ENCODE data around the gene FTO.

The FTO gene

DNA sequence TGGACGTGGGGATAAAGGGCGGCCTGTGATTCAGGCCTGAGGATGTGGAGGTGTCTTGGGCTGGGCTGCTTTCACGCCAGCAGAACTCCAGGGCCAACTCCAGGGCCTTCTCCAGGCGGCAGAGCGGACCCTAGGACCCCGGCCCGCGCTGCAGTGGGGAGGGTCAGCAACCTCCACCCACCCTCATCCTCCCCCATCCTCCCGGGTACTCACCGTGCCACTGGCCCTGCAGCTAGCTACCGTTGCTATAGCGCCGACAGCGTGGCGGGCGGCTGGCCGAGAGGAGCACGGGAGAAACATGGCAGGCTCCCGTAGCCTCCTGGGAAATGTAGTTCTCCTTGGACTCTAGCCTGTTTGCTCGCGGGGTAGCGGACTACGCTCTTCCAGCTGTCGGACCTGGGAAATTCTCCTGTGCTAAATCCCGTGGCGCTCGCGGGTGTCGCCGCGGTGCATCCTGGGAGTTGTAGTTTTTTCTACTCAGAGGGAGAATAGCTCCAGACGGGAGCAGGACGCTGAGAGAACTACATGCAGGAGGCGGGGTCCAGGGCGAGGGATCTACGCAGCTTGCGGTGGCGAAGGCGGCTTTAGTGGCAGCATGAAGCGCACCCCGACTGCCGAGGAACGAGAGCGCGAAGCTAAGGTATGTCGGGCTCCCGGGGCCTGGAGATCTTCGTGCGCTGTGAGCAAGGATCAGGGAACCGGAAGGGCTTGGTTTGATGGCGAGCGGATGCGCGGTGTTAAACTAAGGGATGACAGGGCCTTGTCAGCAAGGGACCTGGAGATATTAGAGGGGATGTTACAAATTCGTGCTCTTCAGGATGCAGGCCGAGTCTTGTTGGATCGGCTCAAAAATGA, at the start of gene FTO, which contains the start of gene RPGRIP1L:
Gene FTO (plus strand): TSS at position 567 of the 855 bp plus-strand sequence.
Gene RPGRIP1L (minus strand): TSS at position 270 of the 855 bp plus-strand sequence. CDS start 3,136 bp downstream, outside the sequence.
- no peak within 1 kb of the TSS for H3K27ac ChIP-seq
- H3K9ac ChIP-seq (ENCODE audit: insufficient read length), result peak within 1 kb of the TSS; percentile 83
- H3K9me3 ChIP-seq (ENCODE audit: low read depth, low read length), result no peaks in the 10 kb centered on the region
- peak within 1 kb of the TSS; percentile 89 for H3K4me3 ChIP-seq
- peak; percentile 94 for DNase-seq (ENCODE audit: low read depth, low spot score)
- H3K36me3 ChIP-seq (ENCODE audit: insufficient read depth, low read length), result 0 out of 2 replicates have a peak, but pooled peaks cover 2% of the 10 kb centered on the region
- TF ChIP-seq POLR2AphosphoS5 (IDR thresholded peaks at IDR 0.05; ENCODE audit: borderline replicate concordance, low read depth, low read length) (peak; percentile 15; the same call in 1 of the 2 replicates), FOXP2 (optimal IDR thresholded peaks at IDR 0.05; ENCODE audit: control extremely low read depth, extremely low read length, insufficient read depth) (no peak), EZH2 (IDR thresholded peaks at IDR 0.05) (no peak)

- no peaks in the 10 kb centered on the region for H3K9me3 ChIP-seq (ENCODE audit: low read depth, low read length)
- no peak for TF ChIP-seq POLR2AphosphoS5 (IDR thresholded peaks at IDR 0.05; ENCODE audit: borderline replicate concordance, low read depth, low read length)
- TF ChIP-seq EZH2 (IDR thresholded peaks at IDR 0.05), result no peak
- no peak for TF ChIP-seq FOXP2 (optimal IDR thresholded peaks at IDR 0.05; ENCODE audit: control extremely low read depth, extremely low read length, insufficient read depth)
- peak overlapping the region; percentile 46; the same call in 1 of the 2 replicates for H3K27ac ChIP-seq
- no peak overlapping the region for H3K4me3 ChIP-seq
- H3K9ac ChIP-seq (ENCODE audit: insufficient read length), result no peak overlapping the region
- H3K36me3 ChIP-seq (ENCODE audit: insufficient read depth, low read length), result no peaks in the 10 kb centered on the region
- DNase-seq (ENCODE audit: low read depth, low spot score), result no peak
Measured at GRCh38 chr16:53654946-53655345, 49.0 kb upstream of the FTO start.

DNA sequence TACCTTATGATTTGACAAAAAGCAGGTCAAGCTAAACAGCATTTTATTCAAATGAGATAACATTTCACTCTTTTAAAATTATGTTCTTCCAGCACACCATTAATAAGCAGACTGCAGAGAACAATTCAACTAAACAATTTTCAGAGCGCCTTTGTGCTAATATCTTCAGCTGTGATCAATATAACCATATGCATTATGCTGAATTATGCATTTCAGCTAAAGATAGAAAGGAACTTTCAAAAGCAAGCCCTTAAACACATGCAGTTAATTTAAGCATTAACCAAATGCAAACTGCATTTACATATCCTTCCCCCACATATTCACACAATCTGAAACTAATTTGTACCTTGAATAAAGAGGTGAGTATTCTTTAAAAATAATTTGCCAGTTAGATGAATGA, 41.9 kb upstream of the FTO start:
- no peak for DNase-seq (ENCODE audit: low read depth, low spot score)
- Histone ChIP-seq H3K4me3 (peak overlapping the region; percentile 50), H3K9me3 (ENCODE audit: low read depth, low read length) (no peaks in the 10 kb centered on the region), H3K36me3 (ENCODE audit: insufficient read depth, low read length) (no peaks in the 10 kb centered on the region), H3K9ac (ENCODE audit: insufficient read length) (peak overlapping the region; percentile 33), H3K27ac (peak overlapping the region; percentile 89)
- TF ChIP-seq POLR2AphosphoS5 (IDR thresholded peaks at IDR 0.05; ENCODE audit: borderline replicate concordance, low read depth, low read length) (no peak), EZH2 (IDR thresholded peaks at IDR 0.05) (no peak), FOXP2 (optimal IDR thresholded peaks at IDR 0.05; ENCODE audit: control extremely low read depth, extremely low read length, insufficient read depth) (no peak)

DNA sequence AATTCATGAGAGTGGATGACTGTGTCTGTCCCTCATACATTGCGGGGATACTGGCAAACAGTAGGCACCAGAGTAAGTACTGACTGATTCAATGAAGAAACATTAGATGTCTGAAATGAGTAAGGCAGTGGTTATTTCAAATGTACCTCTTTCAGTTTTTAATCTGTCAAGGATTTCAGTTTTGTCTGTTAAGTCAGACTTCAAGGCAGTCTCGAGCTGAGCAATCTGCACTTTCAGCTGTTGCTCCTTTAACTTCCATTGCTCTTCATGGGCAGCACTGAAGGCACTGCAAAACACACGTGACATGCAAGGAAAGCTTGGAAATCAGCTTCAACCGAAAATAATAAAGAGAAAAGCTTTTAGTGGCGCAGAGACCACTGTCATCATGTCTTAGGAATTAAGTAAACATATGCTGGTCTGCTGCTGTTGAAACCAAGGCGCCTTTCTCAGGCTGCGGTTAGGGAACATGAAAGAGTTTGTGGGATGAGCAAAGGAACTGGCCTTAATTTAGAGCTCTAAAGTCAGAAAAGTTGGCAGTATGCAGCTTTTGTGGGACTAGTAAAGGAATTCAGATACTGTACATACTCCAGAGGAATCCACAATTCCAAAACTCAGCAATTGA, 39.1 kb upstream of the FTO start:
- Histone ChIP-seq H3K4me3 (no peak overlapping the region), H3K9me3 (ENCODE audit: low read depth, low read length) (no peaks in the 10 kb centered on the region), H3K9ac (ENCODE audit: insufficient read length) (no peak overlapping the region), H3K27ac (peak overlapping the region; percentile 89), H3K36me3 (ENCODE audit: insufficient read depth, low read length) (no peaks in the 10 kb centered on the region)
- no peak for DNase-seq (ENCODE audit: low read depth, low spot score)
- TF ChIP-seq EZH2 (IDR thresholded peaks at IDR 0.05) (no peak), POLR2AphosphoS5 (IDR thresholded peaks at IDR 0.05; ENCODE audit: borderline replicate concordance, low read depth, low read length) (no peak)

DNA sequence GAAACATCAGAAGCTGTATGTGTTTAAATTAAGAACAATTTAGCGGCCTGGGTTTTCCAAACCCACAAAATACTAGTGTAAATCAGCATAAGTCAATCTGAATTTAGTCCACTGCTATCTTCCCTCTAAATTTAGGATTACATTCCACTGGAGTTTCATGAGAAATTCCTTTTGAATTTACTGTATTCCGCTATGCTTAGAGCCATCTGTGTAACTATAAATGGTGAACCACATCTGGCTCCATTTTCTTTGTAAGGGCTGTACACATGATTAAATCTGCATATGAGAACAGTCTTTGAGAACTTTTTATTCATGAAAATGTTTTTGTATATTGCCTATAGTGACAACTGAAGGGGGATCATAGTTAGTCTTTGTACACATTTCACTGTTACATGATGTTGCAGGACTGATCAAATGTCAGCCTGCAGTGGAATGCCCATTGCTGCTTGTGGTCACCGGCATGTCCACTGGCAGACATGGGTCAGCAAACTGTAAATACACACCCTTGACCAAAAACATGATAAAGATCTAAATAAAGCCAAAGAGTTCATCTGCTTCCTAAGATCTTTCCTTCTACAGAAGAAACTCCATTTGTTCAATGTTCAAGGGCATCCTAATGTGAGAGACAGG, 37.1 kb upstream of the FTO start:
- H3K9me3 ChIP-seq (ENCODE audit: low read depth, low read length), result no peaks in the 10 kb centered on the region
- H3K27ac ChIP-seq, result peak overlapping the region; percentile 89
- no peak overlapping the region for H3K4me3 ChIP-seq
- no peak overlapping the region for H3K9ac ChIP-seq (ENCODE audit: insufficient read length)
- H3K36me3 ChIP-seq (ENCODE audit: insufficient read depth, low read length), result no peaks in the 10 kb centered on the region
- TF ChIP-seq POLR2AphosphoS5 (IDR thresholded peaks at IDR 0.05; ENCODE audit: borderline replicate concordance, low read depth, low read length), result no peak
- TF ChIP-seq EZH2 (IDR thresholded peaks at IDR 0.05), result no peak
- no peak for TF ChIP-seq FOXP2 (optimal IDR thresholded peaks at IDR 0.05; ENCODE audit: control extremely low read depth, extremely low read length, insufficient read depth)
- no peak for DNase-seq (ENCODE audit: low read depth, low spot score)

- DNase-seq (ENCODE audit: low read depth, low spot score), result no peak
- H3K36me3 ChIP-seq (ENCODE audit: insufficient read depth, low read length), result no peaks in the 10 kb centered on the region
- peak overlapping the region; percentile 22; the same call in 1 of the 2 replicates for H3K4me3 ChIP-seq
- no peak for TF ChIP-seq FOXP2 (optimal IDR thresholded peaks at IDR 0.05; ENCODE audit: control extremely low read depth, extremely low read length, insufficient read depth)
- no peaks in the 10 kb centered on the region for H3K9me3 ChIP-seq (ENCODE audit: low read depth, low read length)
- peak overlapping the region; percentile 79 for H3K27ac ChIP-seq
- H3K9ac ChIP-seq (ENCODE audit: insufficient read length), result no peak overlapping the region
Measured at GRCh38 chr16:53668869-53669268, 35.1 kb upstream of the FTO start.

GRCh38 chr16:53672461-53672860, 31.5 kb upstream of the FTO start:
- Histone ChIP-seq H3K27ac (peak overlapping the region; percentile 71), H3K9ac (ENCODE audit: insufficient read length) (peak overlapping the region; percentile 51), H3K36me3 (ENCODE audit: insufficient read depth, low read length) (no peaks in the 10 kb centered on the region), H3K4me3 (peak overlapping the region; percentile 61), H3K9me3 (ENCODE audit: low read depth, low read length) (no peaks in the 10 kb centered on the region)
- DNase-seq (ENCODE audit: low read depth, low spot score), result no peak
- no peak for TF ChIP-seq EZH2 (IDR thresholded peaks at IDR 0.05)
- no peak for TF ChIP-seq POLR2AphosphoS5 (IDR thresholded peaks at IDR 0.05; ENCODE audit: borderline replicate concordance, low read depth, low read length)
- TF ChIP-seq FOXP2 (optimal IDR thresholded peaks at IDR 0.05; ENCODE audit: control extremely low read depth, extremely low read length, insufficient read depth), result no peak

GRCh38 chr16:53673189-53673588, 30.8 kb upstream of the FTO start:
- peak overlapping the region; percentile 71; the same call in 1 of the 2 replicates for H3K27ac ChIP-seq
- TF ChIP-seq EZH2 (IDR thresholded peaks at IDR 0.05), result no peak
- no peak for TF ChIP-seq FOXP2 (optimal IDR thresholded peaks at IDR 0.05; ENCODE audit: control extremely low read depth, extremely low read length, insufficient read depth)
- TF ChIP-seq POLR2AphosphoS5 (IDR thresholded peaks at IDR 0.05; ENCODE audit: borderline replicate concordance, low read depth, low read length), result no peak
- no peaks in the 10 kb centered on the region for H3K9me3 ChIP-seq (ENCODE audit: low read depth, low read length)
- H3K36me3 ChIP-seq (ENCODE audit: insufficient read depth, low read length), result no peaks in the 10 kb centered on the region
- H3K4me3 ChIP-seq, result peak overlapping the region; percentile 61
- DNase-seq (ENCODE audit: low read depth, low spot score), result no peak
- H3K9ac ChIP-seq (ENCODE audit: insufficient read length), result no peak overlapping the region

All from SK-N-MC (cell line).